Ovary (tissue), 9 donors: ENCODE results near the gene CDC20. TPM values are rescaled to one million over a fixed set of nuclear protein-coding genes. Genes with fewer than 3 reads are reported as not detected.

Experiments used
- DNase-seq, 5 donors: peaks; one replicate each; pipeline ENCODE4 v3.0.0-alpha.2; 2019 to 2020
- H3K27ac ChIP-seq, 2 donors: fragments of 200-600 bp; one replicate each; pipeline versions ENCODE4 v1.5.1 to v1.8.0; 2019 to 2022
- H3K27me3 ChIP-seq: fragments of 200-600 bp; one replicate; pipeline ENCODE4 v1.8.0; 2022
- H3K36me3 ChIP-seq: fragments of 200-600 bp; sonication (generic); one replicate; pipeline ENCODE4 v1.5.1; 2019
- H3K4me1 ChIP-seq: one replicate; pipeline ENCODE4 v1.8.1; 2013; ENCODE audit warnings: mild to moderate bottlenecking, moderate library complexity; ENCODE audit not compliant: insufficient read depth
- H3K4me3 ChIP-seq: fragments of 200-600 bp; sonication (generic); one replicate; pipeline ENCODE4 v1.5.1; 2017
- H3K9me3 ChIP-seq, 2 donors: fragments of 200-600 bp in 1 of 2; sonication (generic) in 1 of 2; one replicate each; pipeline versions ENCODE4 v1.5.1 to v1.8.1; 2013 to 2019; ENCODE audit warnings: mild to moderate bottlenecking in 1 of 2, moderate library complexity in 1 of 2
- CTCF ChIP-seq, 3 donors: fragments of 450-650 bp in 2 of 3; fragments of 200-600 bp in 1 of 3; IDR thresholded peaks; one replicate each; pipeline versions ENCODE4 v1.5.1 to v1.8.0; 2016 to 2022; ENCODE audit warnings: antibody characterized with exemption in 3 of 3, mild to moderate bottlenecking in 1 of 3
- EP300 ChIP-seq: sonication (generic); formaldehyde crosslinking; IDR thresholded peaks from one replicate; pipeline ENCODE4 v1.6.1; 2017; ENCODE audit warnings: antibody characterized with exemption
- POLR2A ChIP-seq: fragments of 450-650 bp; IDR thresholded peaks from one replicate; pipeline ENCODE4 v1.6.1; 2017; ENCODE audit warnings: antibody characterized with exemption, mild to moderate bottlenecking, moderate library complexity
- WGBS, 3 donors: extraction: QIAGEN DNeasy Blood & Tissue Kit in 1 of 3; methylation state at CpG; one replicate each; pipeline versions ENCODE4 v1.1.5 to v1.1.7; 2013 to 2017; 5-methylcytosine and 5-hydroxymethylcytosine counted together
- intact Hi-C, 4 donors: fragments of 100-400 bp; cut with DNase I; formaldehyde crosslinking; loops; one replicate each; pipeline versions ENCODE4 v1.11.0 to v1.15.1; 2022 to 2023
- polyA plus RNA-seq, 2 donors: library from polyadenylated mRNA; stranded (reverse); fragments of 200-250 nt in 1 of 2; fragments of 350-450 nt in 1 of 2; fragmentation: Illumina TruSeq in 1 of 2; extraction: RNeasy Lipid Tissue Mini Kit (QIAGEN cat#74804) in 1 of 2; gene quantifications; one replicate each; pipeline ENCODE4 v1.2.3, GENCODE V29; 2013 to 2014
- total RNA-seq, 7 donors: library from RNA; depleted of rRNA in 2 of 7; stranded (reverse); fragments of >200 nt in 2 of 7; fragmentation: NEBNext Ultra II Directional in 3 of 7; extraction: Animal tissue kit (Norgen Biotek cat#: 25700) in 3 of 7; gene quantifications; one replicate each; pipeline versions ENCODE4 v1.1.0 to v1.2.4, GENCODE V29; 2016 to 2023
- donor health status: DM: no; HTN: no; CAD: no; lungs with moderate emphysema.
- donor health status: DM: no; HTN: no; CAD: no.
- donor health status: Bipolar disorder and iron deficiency.
- donor health status: DM: yes; HTN: yes; CAD: no.
- donor health status: DM: no; HTN: no; CAD: no.
- donor health status: DM: yes; HTN: yes; CAD: no.

Gene CDC20
- total and polyA plus RNA-seq, 9 donors, result 0.50 to 2.9 (median 1.4) TPM; not detected in 1

GRCh38 chr1:43346636-43347035 lies 12.1 kb upstream of the CDC20 start:
- H3K36me3 ChIP-seq, result no peaks in the 10 kb centered on the region
- H3K27me3 ChIP-seq, result no peaks in the 10 kb centered on the region
- WGBS, 3 donors, result 89 to 91% (median 89%) methylated on average over 5 of the region's 5 CpGs
- H3K4me3 ChIP-seq, result no peak overlapping the region
- intact Hi-C loops, result no loop called here
- no peaks in the 10 kb centered on the region for H3K9me3 ChIP-seq
- no peak overlapping the region for H3K27ac ChIP-seq
- no peak for TF ChIP-seq CTCF (IDR thresholded peaks at IDR 0.05)
- TF ChIP-seq POLR2A, result no peak
- TF ChIP-seq EP300, result no peak
- peaks cover 3% of the 10 kb centered on the region for H3K4me1 ChIP-seq
- no peak for DNase-seq

DNA sequence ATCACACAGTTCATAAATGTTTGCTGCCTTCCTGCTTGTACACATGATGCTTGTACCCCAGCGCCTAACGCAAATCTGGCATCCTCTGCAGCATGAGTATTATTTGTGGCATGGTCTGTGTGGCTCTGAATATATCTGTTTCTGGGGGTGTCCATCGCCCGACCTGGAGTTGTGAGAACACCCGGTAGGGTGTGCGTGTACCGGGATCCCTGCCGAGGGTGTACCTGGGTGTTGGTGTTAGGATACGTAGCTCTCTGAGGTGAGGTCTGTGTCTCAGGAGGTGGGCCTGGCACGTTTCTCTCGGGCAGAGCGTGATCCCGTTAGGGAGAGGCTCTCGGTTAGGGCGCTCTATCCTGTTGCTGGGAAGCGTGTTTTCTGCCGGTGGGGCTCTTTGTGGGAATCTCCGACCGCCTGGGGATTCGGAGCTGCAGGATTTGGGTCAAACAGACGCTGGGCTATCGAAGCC lies 10.4 kb upstream of the CDC20 start:
- Histone ChIP-seq H3K9me3 (no peaks in the 10 kb centered on the region), H3K4me1 (peaks cover 3% of the 10 kb centered on the region), H3K4me3 (peak overlapping the region; percentile 56), H3K27ac (peak overlapping the region; percentile 23 to 75), H3K27me3 (no peaks in the 10 kb centered on the region), H3K36me3 (no peaks in the 10 kb centered on the region)
- TF ChIP-seq EP300 (no peak), CTCF (IDR thresholded peaks at IDR 0.05) (no peak), POLR2A (no peak)
- 7 to 16% (median 10%) methylated on average over 21 to 22 of the region's 22 CpGs for WGBS, 3 donors
- DNase-seq, result no peak
- intact Hi-C loops, result no loop called here

DNA sequence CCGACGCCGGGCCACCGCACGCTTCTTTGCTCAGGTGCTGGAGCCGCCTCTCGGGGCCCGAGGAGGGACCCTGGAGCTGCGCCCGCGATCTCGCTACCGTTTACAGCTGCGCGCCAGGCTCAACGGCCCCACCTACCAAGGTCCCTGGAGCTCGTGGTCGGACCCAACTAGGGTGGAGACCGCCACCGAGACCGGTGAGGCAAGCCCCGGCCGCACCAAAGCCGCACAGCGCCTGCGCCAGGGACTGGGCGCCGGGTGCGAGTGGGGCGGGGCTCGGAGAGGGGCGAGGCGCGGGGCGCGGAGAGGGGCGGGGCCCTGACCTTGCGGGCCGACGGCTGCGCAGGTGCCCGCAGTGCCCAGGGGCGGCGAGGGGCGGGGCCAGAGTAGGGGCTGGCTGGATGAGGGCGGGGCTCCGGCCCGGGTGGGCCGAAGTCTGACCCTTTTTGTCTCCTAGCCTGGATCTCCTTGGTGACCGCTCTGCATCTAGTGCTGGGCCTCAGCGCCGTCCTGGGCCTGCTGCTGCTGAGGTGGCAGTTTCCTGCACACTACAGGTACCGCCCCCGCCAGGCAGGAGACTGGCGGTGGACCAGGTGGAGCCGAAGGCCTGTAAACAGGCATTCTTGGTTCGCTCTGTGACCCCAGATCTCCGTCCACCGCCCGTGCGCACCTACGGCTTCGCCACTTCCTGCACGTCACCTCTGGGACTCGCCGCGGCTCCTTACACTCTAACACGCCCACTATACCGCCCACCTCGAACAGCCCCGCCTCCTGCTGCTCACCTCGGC lies 9.8 kb upstream of the CDC20 start:
- peaks cover 3% of the 10 kb centered on the region for H3K4me1 ChIP-seq

More for the DNA sequence above, 9.8 kb upstream of the CDC20 start:
- Histone ChIP-seq H3K36me3 (no peaks in the 10 kb centered on the region), H3K4me3 (peak overlapping the region; percentile 56), H3K9me3 (no peaks in the 10 kb centered on the region), H3K27ac (peak overlapping the region; percentile 23 to 75), H3K27me3 (no peaks in the 10 kb centered on the region)
- WGBS, 3 donors, result 1 to 3% (median 3%) methylated on average over 62 to 72 of the region's 72 CpGs
- intact Hi-C loops, result no loop called here
- peak; percentile 75 to 89 (median 85) for DNase-seq
- TF ChIP-seq POLR2A (peak; percentile 9), EP300 (no peak), CTCF (IDR thresholded peaks at IDR 0.05) (no peak)
